Ishikawa (cell line): ENCODE results near the gene ZNF555.

ENCODE experiments used
- CEBPB ChIP-seq: IDR thresholded peaks from 2 replicates; pipeline ENCODE4 v1.6.1; 2012
- CREB1 ChIP-seq: IDR thresholded peaks from 2 replicates; pipeline ENCODE4 v1.6.1; 2012; ENCODE audit warnings: low read depth
- EGR1 ChIP-seq: IDR thresholded peaks from 2 replicates; pipeline ENCODE4 v1.6.1; 2012
- EP300 ChIP-seq: IDR thresholded peaks from 2 replicates; pipeline ENCODE4 v1.6.1; 2012; ENCODE audit warnings: borderline replicate concordance
- FOXM1 ChIP-seq: IDR thresholded peaks from 2 replicates; pipeline ENCODE4 v1.6.1; 2012; ENCODE audit warnings: low read depth, borderline replicate concordance
- MAX ChIP-seq: IDR thresholded peaks from 2 replicates; pipeline ENCODE4 v1.6.1; 2012
- NFIC ChIP-seq: IDR thresholded peaks from 2 replicates; pipeline ENCODE4 v1.6.1; 2012
- RAD21 ChIP-seq: IDR thresholded peaks from 2 replicates; pipeline ENCODE4 v1.6.1; 2012; ENCODE audit warnings: low read depth
- REST ChIP-seq: IDR thresholded peaks from 2 replicates; pipeline ENCODE4 v1.6.1; 2012; ENCODE audit warnings: low read depth, mild to moderate bottlenecking
- TAF1 ChIP-seq: IDR thresholded peaks from 2 replicates; pipeline ENCODE4 v1.6.1; 2012; ENCODE audit warnings: low read depth, mild to moderate bottlenecking
- TCF12 ChIP-seq: IDR thresholded peaks from 2 replicates; pipeline ENCODE4 v1.6.1; 2012; ENCODE audit warnings: low read depth
- TEAD4 ChIP-seq: IDR thresholded peaks from 2 replicates; pipeline ENCODE4 v1.6.1; 2012
- USF1 ChIP-seq: IDR thresholded peaks from 2 replicates; pipeline ENCODE4 v1.6.1; 2012
- YY1 ChIP-seq: IDR thresholded peaks from 2 replicates; pipeline ENCODE4 v1.6.1; 2012; ENCODE audit warnings: low read depth

DNA sequence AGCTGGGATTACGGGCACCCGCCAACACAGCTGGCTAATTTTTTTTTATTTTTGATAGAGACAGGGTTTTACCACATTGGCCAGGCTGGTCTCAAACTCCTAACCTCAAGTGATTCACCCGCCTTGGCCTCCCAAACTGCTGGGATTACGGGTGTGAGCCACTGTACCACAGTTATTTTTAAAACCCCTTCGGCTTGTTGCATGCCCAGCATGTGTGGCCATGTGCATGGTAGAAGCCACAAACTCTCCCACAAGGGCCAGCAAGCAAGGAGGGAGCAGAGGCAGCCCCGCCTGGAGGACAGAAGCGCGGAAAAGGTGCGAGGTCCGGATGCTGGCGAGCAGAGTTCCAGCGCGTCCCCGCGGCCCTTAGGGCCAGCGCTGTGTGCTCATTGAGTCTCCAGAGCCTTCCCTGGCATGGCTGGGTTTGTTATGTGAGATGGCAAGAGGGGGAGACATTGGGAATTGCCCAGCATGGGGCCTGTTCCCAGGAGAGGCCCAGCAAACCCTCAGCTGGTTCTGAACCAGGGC lies 43.1 kb upstream of the ZNF555 start:
- TF ChIP-seq MAX, result no peak
- no peak for TF ChIP-seq CEBPB
- no peak for TF ChIP-seq EP300
- TF ChIP-seq RAD21, result no peak
- no peak for TF ChIP-seq REST
- TF ChIP-seq TCF12, result no peak
- no peak for TF ChIP-seq CREB1
- TF ChIP-seq TAF1, result no peak
- no peak for TF ChIP-seq USF1
- TF ChIP-seq YY1, result no peak
- TF ChIP-seq FOXM1, result no peak
- TF ChIP-seq EGR1, result no peak
- TF ChIP-seq NFIC, result no peak
- no peak for TF ChIP-seq TEAD4
